OCI-LY3 (cell line): Measurements from ENCODE around the gene CC2D1A.

Experiments used
- CTCF ChIP-seq: fragments of 200-600, 300-600 bp; sonication (generic); IDR thresholded peaks from 2 replicates; pipeline ENCODE4 v1.5.1; 2014; ENCODE audit warnings: antibody characterized with exemption, low read length, low read depth
- EZH2phosphoT487 ChIP-seq: fragments of 200-600 bp; shearing (Covaris generic); IDR thresholded peaks from 2 replicates; pipeline ENCODE4 v1.6.1; 2018; ENCODE audit warnings: antibody characterized with exemption, mixed run types, low read depth

GRCh38 chr19:13902993-13903555, 2.9 kb upstream of the CC2D1A start:
- peak; percentile 64 for TF ChIP-seq CTCF
- TF ChIP-seq EZH2phosphoT487: no peak
